Right renal cortex interstitium (tissue), 3 donors: ENCODE measurements around the gene CCDC57. TPM values are rescaled to one million over a fixed set of nuclear protein-coding genes. Genes with fewer than 3 reads are reported as not detected.

Experiments
- DNase-seq, 3 donors: peaks; one replicate each; pipeline ENCODE4 v3.0.0-alpha.2; 2013; ENCODE audit warnings: low read depth in 3 of 3, low spot score in 2 of 3
- polyA plus RNA-seq, 3 donors: library from polyadenylated mRNA; unstranded; fragments of 120-200 nt; gene quantifications; one replicate each; pipeline ENCODE4 v1.2.1, GENCODE V29; 2013; ENCODE audit not compliant: insufficient read length in 3 of 3

The CCDC57 gene
- polyA plus RNA-seq, 3 donors, result 31.9 to 35.2 (median 35.0) TPM

GRCh38 chr17:82056729-82057621, 155.7 kb downstream of the CCDC57 start:
- no peak for DNase-seq

GRCh38 chr17:82055965-82056728, 156.5 kb downstream of the CCDC57 start:
- no peak for DNase-seq

GRCh38 chr17:82055023-82055964, 157.3 kb downstream of the CCDC57 start:
- DNase-seq, result no peak

- DNase-seq, result no peak
Observed at GRCh38 chr17:82054351-82055022, 158.2 kb downstream of the CCDC57 start.

- DNase-seq, result no peak
Observed at GRCh38 chr17:82053556-82054263, 158.9 kb downstream of the CCDC57 start.

- DNase-seq, result no peak
Observed at GRCh38 chr17:82053130-82053529, 159.5 kb downstream of the CCDC57 start.

- DNase-seq, result no peak
Observed at GRCh38 chr17:82052638-82053059, 160.0 kb downstream of the CCDC57 start.

GRCh38 chr17:82051776-82052637, 160.6 kb downstream of the CCDC57 start, which contains the start of the genes GPS1 and RFNG:
TSS of gene GPS1 (plus strand) at chr17:82051898. CDS start at chr17:82051932, 34 bp downstream.
TSS of gene RFNG (minus strand) at chr17:82051811. CDS start at chr17:82051766, 45 bp downstream.
- no peak for DNase-seq

Other genes with a start within 250 kb of the CCDC57 start
- gene ASPSCR1, start 235.2 kb downstream of the CCDC57 start, polyA plus RNA-seq, result 10 to 100 TPM; 19.1 to 23.3 (median 19.8) TPM
- gene CENPX, start 190.0 kb downstream of the CCDC57 start, polyA plus RNA-seq, result 10 to 100 TPM; 36.0 to 39.1 (median 38.3) TPM
- 10 to 100 TPM; 11.0 to 12.9 (median 11.9) TPM for gene LRRC45, start 189.5 kb downstream of the CCDC57 start, polyA plus RNA-seq
- 1 to 10 TPM; 8.2 to 9.3 (median 8.2) TPM for gene RAC3, start 181.2 kb downstream of the CCDC57 start, polyA plus RNA-seq
- gene DCXR, start 175.1 kb downstream of the CCDC57 start, polyA plus RNA-seq, result 10 to 100 TPM; 79.3 to 90.0 (median 89.4) TPM
- 10 to 100 TPM; 34.4 to 35.7 (median 34.4) TPM for gene RFNG, start 161.0 kb downstream of the CCDC57 start, polyA plus RNA-seq
- gene GPS1, start 160.9 kb downstream of the CCDC57 start, polyA plus RNA-seq, result 100 to 1,000 TPM in 2 of 3 donors, 10 to 100 TPM in 1; 96.7 to 104 (median 103) TPM
- gene DUS1L, start 147.0 kb downstream of the CCDC57 start, polyA plus RNA-seq, result 10 to 100 TPM; 61.6 to 70.0 (median 67.7) TPM
- gene FASN, start 114.6 kb downstream of the CCDC57 start, polyA plus RNA-seq, result 10 to 100 TPM; 26.6 to 34.2 (median 26.6) TPM
- 1 to 10 TPM; 6.2 to 7.3 (median 6.3) TPM for gene SLC16A3, start 16.2 kb upstream of the CCDC57 start, polyA plus RNA-seq
- gene CSNK1D, start 60.9 kb upstream of the CCDC57 start, polyA plus RNA-seq, result 100 to 1,000 TPM; 108 to 115 (median 112) TPM
- gene CD7, start 104.8 kb upstream of the CCDC57 start, polyA plus RNA-seq, result under 1 TPM; 0.28 to 0.43 (median 0.31) TPM
- gene SECTM1, start 120.9 kb upstream of the CCDC57 start, polyA plus RNA-seq, result 1 to 10 TPM; 1.2 to 1.7 (median 1.4) TPM
- not detected for gene TEX19, start 146.4 kb upstream of the CCDC57 start, polyA plus RNA-seq
- under 1 TPM; 0.11 to 0.61 (median 0.41) TPM for gene UTS2R, start 158.9 kb upstream of the CCDC57 start, polyA plus RNA-seq
- gene HEXD, start 205.5 kb upstream of the CCDC57 start, polyA plus RNA-seq, result 10 to 100 TPM; 25.8 to 29.9 (median 28.5) TPM
- gene OGFOD3, start 205.7 kb upstream of the CCDC57 start, polyA plus RNA-seq, result 10 to 100 TPM; 21.6 to 23.7 (median 22.0) TPM
- gene CYBC1, start 237.9 kb upstream of the CCDC57 start, polyA plus RNA-seq, result 10 to 100 TPM; 40.6 to 44.6 (median 44.6) TPM
- 10 to 100 TPM; 69.8 to 80.9 (median 79.2) TPM for gene NARF, start 245.9 kb upstream of the CCDC57 start, polyA plus RNA-seq